NB4 (cell line): Measurements from ENCODE around the gene GPX2.
A peak's percentile ranks its signal among the peaks of the same experiment; 100 is the strongest.

Experiments used
- DNase-seq: peaks from one replicate; pipeline ENCODE4 v3.0.0; 2010; ENCODE audit warnings: low read depth
- H3K4me3 ChIP-seq: one replicate; pipeline ENCODE4 v1.5.1; 2011; ENCODE audit warnings: mild to moderate bottlenecking, low read depth, low read length, moderate library complexity
- CTCF ChIP-seq: IDR thresholded peaks from one replicate; pipeline ENCODE4 v1.5.1; 2012; ENCODE audit warnings: low read depth, low read length
- MAX ChIP-seq: IDR thresholded peaks from 2 replicates; pipeline ENCODE4 v1.6.1; 2011; ENCODE audit warnings: low read depth, low read length
- MYC ChIP-seq: IDR thresholded peaks from 2 replicates; pipeline ENCODE4 v1.6.1; 2011; ENCODE audit warnings: low read depth, low read length
- POLR2A ChIP-seq: IDR thresholded peaks from 2 replicates; pipeline ENCODE4 v1.6.1; 2011; ENCODE audit warnings: mild to moderate bottlenecking; ENCODE audit not compliant: insufficient read length; ENCODE audit errors: extremely low read depth

Gene GPX2

GRCh38 chr14:64938972-64939816 is 3.4 kb downstream of the GPX2 start:
- H3K4me3 ChIP-seq = no peak overlapping the region
- TF ChIP-seq MYC = no peak
- TF ChIP-seq POLR2A = no peak
- no peak for TF ChIP-seq MAX
- no peak for TF ChIP-seq CTCF
- DNase-seq = no peak

DNA sequence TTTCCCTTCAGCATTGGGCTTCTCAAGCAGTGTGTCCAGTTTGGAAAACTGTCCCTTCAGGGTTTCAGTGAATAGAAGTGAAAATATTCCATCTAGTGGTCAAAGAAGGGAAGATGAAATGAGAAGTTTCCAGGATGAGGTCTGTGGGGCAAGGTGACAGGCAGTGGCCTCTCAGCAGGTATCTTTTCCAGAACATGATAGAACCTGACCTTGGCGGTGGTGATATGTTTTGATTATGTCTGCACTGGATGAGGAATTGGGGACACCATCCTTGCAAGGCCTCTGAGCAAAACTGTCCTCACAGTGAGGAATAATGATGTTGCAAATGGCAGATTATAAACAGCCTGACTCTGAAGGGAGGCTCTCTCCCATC is 4.7 kb downstream of the GPX2 start:
- no peak for TF ChIP-seq POLR2A
- TF ChIP-seq MAX = no peak
- peak; percentile 7 for TF ChIP-seq CTCF
- no peak for TF ChIP-seq MYC
- no peak for DNase-seq
- no peak overlapping the region for H3K4me3 ChIP-seq

DNA sequence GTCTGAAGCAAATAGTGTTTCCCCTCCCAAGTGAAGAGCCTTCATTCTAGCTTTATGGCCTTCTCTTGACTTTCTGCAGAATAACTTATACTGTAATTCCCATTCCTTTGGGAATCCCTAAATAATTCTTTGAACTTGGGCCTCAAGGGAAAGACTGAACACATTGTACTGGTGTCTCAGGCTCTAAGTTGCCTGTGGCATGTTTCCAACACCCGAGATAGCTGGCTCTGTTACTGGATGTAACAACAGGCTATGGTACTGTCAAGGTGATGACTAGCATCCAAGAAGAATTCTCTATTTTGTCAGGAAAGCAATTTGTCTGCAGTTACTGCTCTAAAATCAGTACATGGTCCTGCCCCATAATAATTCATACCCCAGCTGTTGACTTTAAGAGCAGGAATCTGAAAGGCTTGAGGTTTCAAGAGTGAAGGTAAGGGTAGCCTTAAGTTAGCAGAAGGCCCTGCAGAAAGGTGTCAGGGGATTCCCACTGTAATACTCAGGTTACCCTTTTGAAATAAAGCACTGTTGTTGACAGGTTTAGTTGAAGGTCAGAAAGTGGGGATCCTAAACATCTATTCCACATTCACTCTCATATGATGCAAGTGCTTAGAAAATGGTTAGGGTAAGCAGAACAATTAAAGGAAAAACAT is 5.2 kb downstream of the GPX2 start:
- no peak for DNase-seq
- no peak for TF ChIP-seq MAX
- TF ChIP-seq MYC = no peak
- no peak for TF ChIP-seq POLR2A
- TF ChIP-seq CTCF = no peak
- no peak overlapping the region for H3K4me3 ChIP-seq

DNA sequence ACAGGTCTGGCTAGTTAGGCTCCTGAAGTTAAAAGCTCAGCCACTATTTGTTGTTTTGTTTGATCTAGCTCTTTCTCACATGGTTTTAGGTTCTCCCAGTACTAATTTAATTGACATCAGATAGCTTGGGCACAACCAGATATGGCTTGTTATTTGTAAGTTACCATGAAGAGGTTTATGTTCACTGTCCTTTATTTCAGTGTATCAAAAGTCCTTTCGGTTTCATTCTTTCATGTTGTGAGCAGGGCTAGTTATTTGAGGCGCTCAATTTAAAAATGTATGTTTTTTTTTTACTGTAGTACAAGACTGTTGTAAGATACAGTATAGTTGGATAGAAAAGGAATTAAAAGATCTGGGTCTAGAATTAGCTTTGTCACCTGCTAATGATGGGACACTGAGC is 7.0 kb downstream of the GPX2 start:
- TF ChIP-seq CTCF (no peak), POLR2A (no peak), MYC (no peak), MAX (no peak)
- no peak overlapping the region for H3K4me3 ChIP-seq
- no peak for DNase-seq

DNA sequence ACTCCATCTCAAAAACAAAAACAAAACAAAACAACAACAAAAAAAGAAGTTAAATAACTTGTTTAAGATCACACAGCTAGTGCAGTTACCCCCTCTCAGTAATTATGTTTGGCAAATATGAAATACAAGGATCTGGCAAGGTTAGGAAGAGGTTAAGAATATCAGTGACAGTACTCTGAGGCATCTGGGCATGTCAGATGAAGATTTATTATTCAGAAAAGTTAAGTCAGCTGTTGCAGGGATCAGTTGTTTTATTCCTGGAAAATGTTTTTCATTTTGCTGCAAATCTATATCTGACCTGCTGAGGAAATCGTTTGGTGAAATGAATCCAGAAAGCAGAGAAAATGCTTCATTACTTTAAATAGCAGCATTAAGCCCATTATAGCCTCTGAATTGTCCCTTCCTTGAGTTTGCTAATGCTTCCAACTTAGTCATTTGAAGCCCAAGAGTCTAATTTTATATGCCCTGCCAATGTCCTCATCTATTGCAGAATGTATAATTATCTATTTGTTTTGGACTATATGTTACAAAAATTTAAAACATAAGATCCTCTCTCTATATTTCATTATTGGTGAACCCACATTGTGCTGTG is 8.1 kb downstream of the GPX2 start:
- H3K4me3 ChIP-seq = no peak overlapping the region
- DNase-seq = no peak
- no peak for TF ChIP-seq MYC
- TF ChIP-seq POLR2A = no peak
- no peak for TF ChIP-seq MAX
- TF ChIP-seq CTCF = no peak
